Lower leg skin (tissue), 3 donors: ENCODE measurements around the gene CDH26.

Source experiments
- POLR2A ChIP-seq, 2 donors: fragments of 450-650 bp; IDR thresholded peaks; one replicate each; pipeline ENCODE4 v1.6.1; 2016 to 2017; ENCODE audit warnings: antibody characterized with exemption in 2 of 2, mild to moderate bottlenecking in 1 of 2, moderate library complexity in 1 of 2
- TF ChIP-seq, protein P1 (sequence below), 3 donors: fragments of 450-650 bp; IDR thresholded peaks; one replicate each; pipeline ENCODE4 v1.5.1; 2016; ENCODE audit warnings: antibody characterized with exemption in 3 of 3, mild to moderate bottlenecking in 3 of 3, moderate library complexity in 2 of 3

- TF ChIP-seq, protein P1, sequence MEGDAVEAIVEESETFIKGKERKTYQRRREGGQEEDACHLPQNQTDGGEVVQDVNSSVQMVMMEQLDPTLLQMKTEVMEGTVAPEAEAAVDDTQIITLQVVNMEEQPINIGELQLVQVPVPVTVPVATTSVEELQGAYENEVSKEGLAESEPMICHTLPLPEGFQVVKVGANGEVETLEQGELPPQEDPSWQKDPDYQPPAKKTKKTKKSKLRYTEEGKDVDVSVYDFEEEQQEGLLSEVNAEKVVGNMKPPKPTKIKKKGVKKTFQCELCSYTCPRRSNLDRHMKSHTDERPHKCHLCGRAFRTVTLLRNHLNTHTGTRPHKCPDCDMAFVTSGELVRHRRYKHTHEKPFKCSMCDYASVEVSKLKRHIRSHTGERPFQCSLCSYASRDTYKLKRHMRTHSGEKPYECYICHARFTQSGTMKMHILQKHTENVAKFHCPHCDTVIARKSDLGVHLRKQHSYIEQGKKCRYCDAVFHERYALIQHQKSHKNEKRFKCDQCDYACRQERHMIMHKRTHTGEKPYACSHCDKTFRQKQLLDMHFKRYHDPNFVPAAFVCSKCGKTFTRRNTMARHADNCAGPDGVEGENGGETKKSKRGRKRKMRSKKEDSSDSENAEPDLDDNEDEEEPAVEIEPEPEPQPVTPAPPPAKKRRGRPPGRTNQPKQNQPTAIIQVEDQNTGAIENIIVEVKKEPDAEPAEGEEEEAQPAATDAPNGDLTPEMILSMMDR (IDR thresholded peaks at IDR 0.05): no peak
- TF ChIP-seq POLR2A (IDR thresholded peaks at IDR 0.05): no peak
These were observed 17.3 kb upstream of the CDH26 start for GRCh38 chr20:59940956-59941294.
